Gastrocnemius medialis (tissue), 4 donors: ENCODE results near the gene SPINDOC.
A peak's percentile ranks its signal among the peaks of the same experiment; 100 is the strongest.

ENCODE experiments used
- POLR2A ChIP-seq, 2 donors: fragments of 450-650 bp; IDR thresholded peaks; one replicate each; pipeline ENCODE4 v1.6.1; 2017; ENCODE audit warnings: antibody characterized with exemption in 2 of 2, mild to moderate bottlenecking in 2 of 2, moderate library complexity in 2 of 2
- TF ChIP-seq, protein P1 (sequence below), 5 experiments: fragments of 450-650 bp in 3 of 5; fragments of 200-600 bp in 2 of 5; sonication (generic) in 2 of 5; IDR thresholded peaks in 4 of 5; conservative IDR thresholded peaks in 1 of 5; 1 replicate in 4 of 5; 2 replicates in 1 of 5; pipeline ENCODE4 v1.5.1; 2016 to 2019; ENCODE audit warnings: antibody characterized with exemption in 5 of 5, mild to moderate bottlenecking in 3 of 5, moderate library complexity in 3 of 5

DNA sequence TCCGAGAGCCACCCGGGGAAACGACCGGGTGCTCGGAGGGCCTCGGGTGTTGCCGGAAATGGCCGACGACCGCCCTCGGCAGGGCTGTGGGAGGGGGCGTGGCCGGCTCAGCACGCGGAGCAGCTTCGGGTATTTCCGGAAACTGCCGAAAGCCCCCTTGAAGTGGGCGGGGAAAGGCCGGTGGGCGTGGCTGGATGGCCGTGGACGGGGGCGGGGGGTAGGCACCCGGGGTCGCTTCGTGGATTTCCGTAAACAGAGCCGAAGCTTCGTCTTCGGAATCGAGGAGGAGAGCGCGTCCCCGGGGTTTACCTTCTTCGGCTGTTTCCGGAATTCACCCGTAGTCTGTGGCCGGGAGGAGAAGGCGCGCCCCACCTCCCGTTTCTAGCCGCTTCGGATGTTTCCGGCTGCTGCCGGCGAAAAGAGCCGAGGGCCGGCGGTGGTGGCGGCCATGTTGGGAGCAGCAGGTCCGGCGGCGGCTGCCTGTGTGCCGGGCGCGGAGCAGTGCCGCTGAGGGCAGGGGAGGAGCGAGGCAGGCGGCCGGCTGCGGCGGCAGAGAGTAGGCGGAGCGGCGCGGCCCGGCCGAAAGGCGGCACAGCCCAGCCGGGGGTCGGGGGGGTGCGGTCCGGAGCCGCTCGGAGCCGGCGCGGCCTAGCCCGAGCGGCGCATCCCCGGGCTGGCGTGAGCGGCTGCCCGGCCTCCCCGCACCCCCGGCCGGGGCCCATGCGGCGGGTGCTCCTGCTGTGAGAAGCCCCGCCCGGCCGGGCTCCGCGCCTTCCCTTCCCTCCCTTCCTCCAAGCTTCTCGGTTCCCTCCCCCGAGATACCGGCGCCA, 25.6 kb downstream of the SPINDOC start, which contains the start of gene MARK2:
- TF ChIP-seq, protein P1, sequence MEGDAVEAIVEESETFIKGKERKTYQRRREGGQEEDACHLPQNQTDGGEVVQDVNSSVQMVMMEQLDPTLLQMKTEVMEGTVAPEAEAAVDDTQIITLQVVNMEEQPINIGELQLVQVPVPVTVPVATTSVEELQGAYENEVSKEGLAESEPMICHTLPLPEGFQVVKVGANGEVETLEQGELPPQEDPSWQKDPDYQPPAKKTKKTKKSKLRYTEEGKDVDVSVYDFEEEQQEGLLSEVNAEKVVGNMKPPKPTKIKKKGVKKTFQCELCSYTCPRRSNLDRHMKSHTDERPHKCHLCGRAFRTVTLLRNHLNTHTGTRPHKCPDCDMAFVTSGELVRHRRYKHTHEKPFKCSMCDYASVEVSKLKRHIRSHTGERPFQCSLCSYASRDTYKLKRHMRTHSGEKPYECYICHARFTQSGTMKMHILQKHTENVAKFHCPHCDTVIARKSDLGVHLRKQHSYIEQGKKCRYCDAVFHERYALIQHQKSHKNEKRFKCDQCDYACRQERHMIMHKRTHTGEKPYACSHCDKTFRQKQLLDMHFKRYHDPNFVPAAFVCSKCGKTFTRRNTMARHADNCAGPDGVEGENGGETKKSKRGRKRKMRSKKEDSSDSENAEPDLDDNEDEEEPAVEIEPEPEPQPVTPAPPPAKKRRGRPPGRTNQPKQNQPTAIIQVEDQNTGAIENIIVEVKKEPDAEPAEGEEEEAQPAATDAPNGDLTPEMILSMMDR (IDR thresholded peaks at IDR 0.05 in 4 of 5, conservative IDR thresholded peaks at IDR 0.05 in 1 of 5): peak in 1 of 5 experiments; percentile 14
- peak; percentile 87 to 89 for TF ChIP-seq POLR2A (IDR thresholded peaks at IDR 0.05)
